HG03135 (cell line): ENCODE measurements around the gene CFAP410.
"Not testable (repeated sequence)": the region's sequence is repeated elsewhere in the genome, so short reads cannot be mapped to it uniquely, and the experiment has no call there.

Experiments used
- ATAC-seq: cut with Tn5 transposase; IDR thresholded peaks from one replicate; pipeline ENCODE4 v1.9.1; 2021; ENCODE audit warnings: mild to moderate bottlenecking, moderate library complexity; ENCODE audit not compliant: unreplicated experiment

Gene CFAP410

DNA sequence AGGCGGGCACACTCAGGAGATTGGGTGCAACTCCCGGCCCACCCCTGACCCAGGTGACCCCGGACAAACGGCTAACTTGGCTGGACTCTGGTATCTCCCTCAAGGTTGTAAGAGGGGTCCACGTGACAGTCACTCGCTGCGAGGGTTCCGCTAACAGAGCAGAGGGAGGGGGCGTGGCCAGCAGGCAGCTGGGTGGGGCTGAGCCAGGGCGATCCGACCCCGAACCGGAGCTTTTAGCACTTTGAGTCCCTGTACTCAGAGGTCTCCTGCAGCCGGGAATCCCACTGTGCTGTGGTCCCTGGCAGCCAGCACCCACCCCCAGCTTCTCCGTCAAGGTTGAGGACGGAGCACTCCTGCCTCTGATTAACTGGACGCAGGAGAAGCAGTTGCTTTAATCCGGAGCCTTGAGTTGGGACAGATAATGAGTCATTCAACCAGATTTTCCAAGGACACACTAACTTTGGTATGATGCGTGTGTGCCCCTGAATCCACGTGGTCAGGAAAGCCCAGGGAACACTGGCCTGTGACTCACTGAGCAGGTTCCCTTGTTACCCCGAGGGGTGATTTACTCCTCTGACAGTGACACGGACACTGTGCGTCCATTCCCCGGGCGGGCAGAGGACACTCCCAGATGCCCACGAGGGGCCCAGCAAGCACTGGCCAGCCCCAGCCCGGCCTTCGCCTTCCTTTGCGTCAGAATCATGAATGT, 31.0 kb upstream of the CFAP410 start:
- ATAC-seq = no peak

DNA sequence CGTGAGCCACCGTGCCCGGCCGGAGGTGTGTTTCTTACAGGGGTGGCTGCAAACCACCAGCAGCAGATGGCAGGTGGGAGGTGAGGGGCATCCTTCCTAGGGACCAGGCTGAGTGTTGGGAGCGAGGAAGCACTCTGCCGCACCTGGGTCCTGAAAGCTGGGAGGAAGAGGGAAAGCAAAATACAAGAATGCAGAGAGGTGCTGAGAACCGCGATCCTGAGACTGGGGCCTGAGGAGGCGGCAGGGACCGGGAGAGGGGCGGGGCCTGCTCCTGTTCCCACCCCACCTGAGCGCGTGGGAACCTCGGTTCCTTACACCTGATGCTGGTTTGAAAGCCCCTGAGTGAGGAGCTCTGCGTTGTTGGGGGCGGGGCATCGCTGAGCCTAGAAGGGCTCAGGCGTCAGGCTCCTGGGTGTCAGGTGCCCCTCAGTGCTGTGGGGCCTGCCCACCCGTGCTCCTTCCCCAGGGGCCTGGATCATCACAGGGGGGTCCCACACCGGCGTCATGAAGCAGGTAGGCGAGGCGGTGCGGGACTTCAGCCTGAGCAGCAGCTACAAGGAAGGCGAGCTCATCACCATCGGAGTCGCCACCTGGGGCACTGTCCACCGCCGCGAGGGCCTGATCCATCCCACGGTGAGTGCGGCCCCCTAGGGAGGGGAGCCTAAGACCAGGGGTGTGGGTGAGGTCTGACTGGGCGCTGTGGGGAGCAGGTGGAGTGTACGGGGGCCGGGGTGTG, 29.7 kb upstream of the CFAP410 start:
- ATAC-seq = no peak

GRCh38 chr21:44366586-44367211, 27.5 kb upstream of the CFAP410 start:
- no peak for ATAC-seq

GRCh38 chr21:44365967-44366585, 26.9 kb upstream of the CFAP410 start:
- no peak for ATAC-seq

DNA sequence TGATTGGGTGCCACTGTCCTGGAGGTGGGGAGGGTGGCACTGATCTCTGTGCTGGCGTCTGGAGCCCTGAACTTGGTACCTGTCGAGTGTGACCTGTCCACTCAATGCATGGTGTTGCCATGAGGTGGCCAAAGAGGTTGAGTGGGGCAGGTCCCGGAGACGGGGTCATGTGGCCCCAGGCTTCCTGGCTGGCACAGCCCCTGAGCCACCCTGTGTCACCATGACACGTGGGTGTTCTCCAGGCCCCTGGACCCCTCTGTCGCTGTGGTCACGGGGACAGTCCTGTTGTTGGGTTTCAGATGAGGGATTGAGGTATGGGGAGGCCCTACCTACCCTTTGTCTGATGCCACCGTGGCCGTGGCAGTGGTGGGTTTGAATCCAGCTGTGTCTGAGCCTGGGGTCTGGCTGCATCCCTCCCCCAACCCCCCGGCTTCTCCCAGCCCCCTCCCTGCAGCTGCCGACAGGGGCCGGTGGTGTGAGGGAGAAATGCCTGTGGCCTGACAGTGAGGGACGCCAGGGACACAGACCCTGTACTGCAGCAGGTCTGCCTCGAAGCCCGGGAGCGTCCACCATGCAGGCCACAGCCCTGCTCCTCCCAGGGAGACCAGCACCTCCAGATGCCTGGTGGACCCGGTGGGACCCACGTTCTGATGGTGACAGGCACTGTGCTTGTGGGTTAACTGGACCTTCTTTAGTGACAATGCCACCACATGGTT, 26.2 kb upstream of the CFAP410 start:
- no peak for ATAC-seq

DNA sequence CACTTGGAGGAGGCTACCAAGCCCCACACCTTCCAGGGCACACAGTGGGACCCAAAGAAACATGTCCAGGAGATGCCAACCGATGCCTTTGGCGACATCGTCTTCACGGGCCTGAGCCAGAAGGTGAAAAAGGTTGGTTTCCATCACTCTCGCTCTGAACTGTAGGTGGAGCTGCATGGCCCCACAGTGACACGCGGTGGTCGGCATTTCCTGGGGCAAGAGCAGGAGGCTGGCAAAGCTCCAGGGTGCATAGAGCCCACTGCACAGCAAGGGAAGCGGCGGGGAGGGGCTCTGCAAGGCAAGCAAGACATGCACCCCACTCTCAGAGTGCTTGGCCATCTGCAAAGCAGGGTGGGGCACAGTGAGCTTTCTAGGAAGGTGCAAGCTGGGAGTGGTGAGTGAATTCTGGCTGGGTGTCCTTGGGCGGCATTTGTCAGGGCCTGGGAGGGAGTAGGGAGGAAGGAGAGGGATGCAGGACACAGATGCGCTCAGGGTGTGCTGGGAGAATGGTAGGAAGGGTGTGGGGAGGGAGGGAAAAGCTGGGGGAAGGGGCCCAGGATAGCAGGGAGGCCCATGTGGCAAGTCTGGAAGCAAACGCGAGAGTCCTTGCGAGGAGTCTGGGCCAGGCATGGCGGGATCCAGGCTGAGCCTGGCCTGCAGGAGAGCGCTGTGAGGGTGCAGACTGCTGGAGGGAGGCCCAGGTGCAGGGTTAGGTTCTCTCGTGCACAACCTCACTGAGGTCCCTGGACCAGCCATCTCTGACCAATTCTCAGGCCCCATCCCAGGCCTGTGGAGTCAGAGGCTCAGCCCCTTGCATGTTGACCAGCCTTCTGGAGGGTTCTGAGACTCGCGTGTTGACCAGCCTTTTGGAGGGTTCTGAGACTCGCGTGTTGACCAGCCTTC, 25.2 kb upstream of the CFAP410 start:
- ATAC-seq = no peak

- no peak for ATAC-seq
Measured at GRCh38 chr21:44363278-44363677, 24.1 kb upstream of the CFAP410 start.

DNA sequence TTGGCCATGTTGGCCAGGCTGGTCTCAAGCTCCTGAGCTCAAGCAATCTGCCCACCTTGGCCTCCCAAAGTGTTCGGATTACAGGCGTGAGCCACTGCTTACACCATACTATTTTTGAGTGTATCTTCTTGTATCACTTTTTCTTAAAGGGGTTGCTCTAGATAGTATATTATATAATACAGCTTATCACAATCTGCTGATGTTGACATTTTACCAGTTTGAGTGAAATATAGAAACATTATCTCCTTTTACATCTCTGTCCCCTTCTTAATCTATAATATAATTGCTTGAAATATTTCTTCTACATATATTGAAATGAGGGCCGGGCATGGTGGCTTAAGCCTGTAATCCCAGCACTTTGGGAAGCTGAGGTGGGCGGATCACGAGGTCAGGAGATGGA, 22.7 kb upstream of the CFAP410 start:
- not testable (repeated sequence) for ATAC-seq

DNA sequence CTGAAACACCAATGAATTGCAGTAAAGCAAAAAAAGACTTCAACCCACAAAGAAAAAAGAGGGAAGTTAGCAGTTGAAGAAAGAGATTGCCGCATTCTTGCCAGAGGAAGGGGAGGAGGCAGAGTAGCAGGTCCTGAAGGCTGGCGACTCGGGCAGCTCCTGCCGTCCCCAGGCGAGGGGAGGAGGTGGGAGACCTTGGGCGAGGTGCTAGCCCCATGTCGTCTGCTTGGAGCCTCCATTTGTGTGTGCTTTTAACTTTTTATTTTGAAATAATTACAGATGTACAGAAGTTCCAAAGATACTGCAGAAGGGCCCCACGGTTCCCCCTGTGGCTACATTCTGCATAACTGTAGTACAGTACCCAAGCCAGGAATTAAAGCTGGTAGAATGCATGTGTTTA, 21.0 kb upstream of the CFAP410 start:
- ATAC-seq = no peak

DNA sequence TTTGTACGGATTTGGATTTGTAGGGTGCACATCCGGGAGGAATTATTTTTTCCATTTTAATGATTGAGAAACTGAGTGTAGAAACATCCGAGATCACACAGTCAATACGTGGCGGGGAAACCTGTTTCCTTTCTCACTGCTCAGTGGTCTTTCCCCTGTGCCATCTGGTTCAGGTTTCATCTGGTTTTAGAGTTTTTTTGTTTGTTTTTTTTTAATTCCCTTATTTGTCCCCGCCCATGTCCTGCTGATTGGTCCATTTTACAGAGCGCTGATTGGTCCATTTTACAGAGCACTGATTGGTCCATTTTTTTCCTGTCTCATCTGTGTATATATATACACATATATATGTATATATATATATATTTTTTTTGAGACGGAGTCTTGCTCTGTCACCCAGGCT, 20.2 kb upstream of the CFAP410 start:
- ATAC-seq = no peak

- ATAC-seq = no peak
Measured at GRCh38 chr21:44357064-44357837, 18.1 kb upstream of the CFAP410 start.

DNA sequence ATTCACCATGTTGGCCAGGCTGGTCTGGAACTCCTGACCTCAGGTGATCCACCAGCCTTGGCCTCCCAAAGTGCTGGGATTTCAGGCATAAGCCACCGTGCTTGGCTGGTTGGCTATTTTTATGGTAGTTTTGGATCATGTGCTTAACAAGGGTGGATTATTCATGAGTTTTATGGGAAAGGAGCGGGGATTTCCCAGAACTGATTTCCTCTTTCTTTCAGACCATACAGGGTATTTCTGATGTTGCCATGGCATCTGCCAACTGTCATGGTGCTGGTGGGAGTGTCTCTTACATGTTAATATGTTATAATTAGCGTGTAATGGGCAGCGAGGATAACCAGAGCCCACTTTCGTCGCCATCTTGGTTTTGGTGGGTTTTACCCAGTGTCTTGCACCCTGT, 17.4 kb upstream of the CFAP410 start:
- ATAC-seq = no peak

DNA sequence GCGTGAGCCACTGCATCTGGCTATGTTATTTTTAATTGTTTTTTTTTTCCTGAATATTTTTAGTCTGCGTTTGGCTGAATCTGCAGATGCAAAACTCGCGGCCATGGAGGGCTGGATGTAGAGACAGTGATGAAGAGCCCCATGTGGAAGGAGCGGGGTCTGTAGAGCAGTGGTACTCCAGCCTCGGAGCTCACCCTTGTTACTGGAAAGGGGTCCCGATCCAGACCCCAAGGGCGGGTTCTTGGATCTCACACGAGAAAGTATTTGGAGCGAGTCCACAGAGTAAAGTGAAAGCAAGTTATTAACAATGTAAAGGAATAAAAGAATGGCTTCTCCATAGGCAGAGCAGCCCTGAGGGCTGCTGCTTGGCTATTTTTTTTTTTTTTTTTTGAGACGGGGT, 17.0 kb upstream of the CFAP410 start:
- no peak for ATAC-seq

GRCh38 chr21:44354775-44355771, 15.9 kb upstream of the CFAP410 start:
- ATAC-seq = no peak

DNA sequence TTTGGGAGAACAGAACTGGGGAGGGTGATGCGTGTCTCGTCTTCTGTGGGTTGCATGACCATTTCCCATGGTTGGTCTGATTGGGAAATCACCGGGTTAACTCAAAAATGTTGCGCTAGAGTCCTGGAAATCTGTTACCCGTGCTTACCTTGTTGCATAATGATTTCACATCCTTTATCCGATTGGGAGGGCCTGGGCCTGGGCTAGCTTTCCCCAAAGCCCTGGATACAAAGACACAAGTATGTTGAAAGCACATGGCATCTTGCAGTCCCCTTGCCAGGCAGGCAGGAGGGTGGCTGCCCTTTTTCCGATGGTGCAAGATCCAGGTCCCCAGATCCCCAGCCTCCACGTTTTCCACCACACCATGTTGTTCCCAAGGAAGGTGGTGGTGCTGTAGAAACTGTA, 14.8 kb upstream of the CFAP410 start:
- ATAC-seq = no peak

- ATAC-seq = no peak
Measured at GRCh38 chr21:44353191-44353970, 14.2 kb upstream of the CFAP410 start, which contains the start of gene TRPM2. TRPM2 (plus strand) TSS chr21:44353621; CDS start chr21:44353701, 80 bp downstream.

- ATAC-seq = no peak
Measured at GRCh38 chr21:44352253-44352860, 13.2 kb upstream of the CFAP410 start.
